ENCODE data around the gene MORN5. TPM values are rescaled to one million over a fixed set of nuclear protein-coding genes. Genes with fewer than 3 reads are reported as not detected.

Gene MORN5
- total and polyA plus RNA-seq, 9 of the 15 experiments (the other 6 are each of a cell fraction or from before 2014, with no cell fraction given) = not detected

DNA sequence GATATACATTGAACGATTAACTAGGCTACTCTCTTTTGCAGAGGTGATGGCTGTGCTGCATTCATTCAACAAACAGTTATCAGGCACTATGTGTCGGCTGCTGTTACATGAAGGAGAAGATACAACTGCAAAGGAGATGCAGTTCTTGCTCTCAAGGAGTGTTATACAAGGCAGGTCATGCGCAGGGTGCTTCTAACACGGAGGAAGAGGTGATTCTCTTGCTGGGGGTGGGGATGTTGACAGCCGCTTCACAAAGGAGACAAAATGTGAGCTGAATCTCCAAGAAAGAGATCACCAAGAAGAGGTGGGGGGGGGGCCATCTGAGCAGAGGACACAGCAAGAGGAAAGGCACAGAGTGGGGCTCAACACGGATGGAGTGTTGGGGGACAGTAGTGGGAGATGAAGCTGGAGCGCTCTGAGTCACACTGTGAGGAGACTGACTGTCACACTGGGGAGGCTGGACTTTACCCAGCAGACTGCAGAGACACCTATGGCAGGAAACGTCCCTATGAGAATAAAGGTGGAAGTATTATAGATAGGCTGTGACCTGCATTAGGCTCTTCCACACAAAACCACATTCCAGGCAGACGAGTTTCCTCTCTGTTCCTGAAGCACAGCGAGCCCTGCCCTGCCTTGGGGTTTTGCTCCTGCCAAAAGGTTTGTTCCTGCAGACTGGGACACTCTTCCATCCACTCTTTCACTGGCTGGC lies 21.0 kb upstream of the MORN5 start (continued):
- TF ChIP-seq, protein P1, sequence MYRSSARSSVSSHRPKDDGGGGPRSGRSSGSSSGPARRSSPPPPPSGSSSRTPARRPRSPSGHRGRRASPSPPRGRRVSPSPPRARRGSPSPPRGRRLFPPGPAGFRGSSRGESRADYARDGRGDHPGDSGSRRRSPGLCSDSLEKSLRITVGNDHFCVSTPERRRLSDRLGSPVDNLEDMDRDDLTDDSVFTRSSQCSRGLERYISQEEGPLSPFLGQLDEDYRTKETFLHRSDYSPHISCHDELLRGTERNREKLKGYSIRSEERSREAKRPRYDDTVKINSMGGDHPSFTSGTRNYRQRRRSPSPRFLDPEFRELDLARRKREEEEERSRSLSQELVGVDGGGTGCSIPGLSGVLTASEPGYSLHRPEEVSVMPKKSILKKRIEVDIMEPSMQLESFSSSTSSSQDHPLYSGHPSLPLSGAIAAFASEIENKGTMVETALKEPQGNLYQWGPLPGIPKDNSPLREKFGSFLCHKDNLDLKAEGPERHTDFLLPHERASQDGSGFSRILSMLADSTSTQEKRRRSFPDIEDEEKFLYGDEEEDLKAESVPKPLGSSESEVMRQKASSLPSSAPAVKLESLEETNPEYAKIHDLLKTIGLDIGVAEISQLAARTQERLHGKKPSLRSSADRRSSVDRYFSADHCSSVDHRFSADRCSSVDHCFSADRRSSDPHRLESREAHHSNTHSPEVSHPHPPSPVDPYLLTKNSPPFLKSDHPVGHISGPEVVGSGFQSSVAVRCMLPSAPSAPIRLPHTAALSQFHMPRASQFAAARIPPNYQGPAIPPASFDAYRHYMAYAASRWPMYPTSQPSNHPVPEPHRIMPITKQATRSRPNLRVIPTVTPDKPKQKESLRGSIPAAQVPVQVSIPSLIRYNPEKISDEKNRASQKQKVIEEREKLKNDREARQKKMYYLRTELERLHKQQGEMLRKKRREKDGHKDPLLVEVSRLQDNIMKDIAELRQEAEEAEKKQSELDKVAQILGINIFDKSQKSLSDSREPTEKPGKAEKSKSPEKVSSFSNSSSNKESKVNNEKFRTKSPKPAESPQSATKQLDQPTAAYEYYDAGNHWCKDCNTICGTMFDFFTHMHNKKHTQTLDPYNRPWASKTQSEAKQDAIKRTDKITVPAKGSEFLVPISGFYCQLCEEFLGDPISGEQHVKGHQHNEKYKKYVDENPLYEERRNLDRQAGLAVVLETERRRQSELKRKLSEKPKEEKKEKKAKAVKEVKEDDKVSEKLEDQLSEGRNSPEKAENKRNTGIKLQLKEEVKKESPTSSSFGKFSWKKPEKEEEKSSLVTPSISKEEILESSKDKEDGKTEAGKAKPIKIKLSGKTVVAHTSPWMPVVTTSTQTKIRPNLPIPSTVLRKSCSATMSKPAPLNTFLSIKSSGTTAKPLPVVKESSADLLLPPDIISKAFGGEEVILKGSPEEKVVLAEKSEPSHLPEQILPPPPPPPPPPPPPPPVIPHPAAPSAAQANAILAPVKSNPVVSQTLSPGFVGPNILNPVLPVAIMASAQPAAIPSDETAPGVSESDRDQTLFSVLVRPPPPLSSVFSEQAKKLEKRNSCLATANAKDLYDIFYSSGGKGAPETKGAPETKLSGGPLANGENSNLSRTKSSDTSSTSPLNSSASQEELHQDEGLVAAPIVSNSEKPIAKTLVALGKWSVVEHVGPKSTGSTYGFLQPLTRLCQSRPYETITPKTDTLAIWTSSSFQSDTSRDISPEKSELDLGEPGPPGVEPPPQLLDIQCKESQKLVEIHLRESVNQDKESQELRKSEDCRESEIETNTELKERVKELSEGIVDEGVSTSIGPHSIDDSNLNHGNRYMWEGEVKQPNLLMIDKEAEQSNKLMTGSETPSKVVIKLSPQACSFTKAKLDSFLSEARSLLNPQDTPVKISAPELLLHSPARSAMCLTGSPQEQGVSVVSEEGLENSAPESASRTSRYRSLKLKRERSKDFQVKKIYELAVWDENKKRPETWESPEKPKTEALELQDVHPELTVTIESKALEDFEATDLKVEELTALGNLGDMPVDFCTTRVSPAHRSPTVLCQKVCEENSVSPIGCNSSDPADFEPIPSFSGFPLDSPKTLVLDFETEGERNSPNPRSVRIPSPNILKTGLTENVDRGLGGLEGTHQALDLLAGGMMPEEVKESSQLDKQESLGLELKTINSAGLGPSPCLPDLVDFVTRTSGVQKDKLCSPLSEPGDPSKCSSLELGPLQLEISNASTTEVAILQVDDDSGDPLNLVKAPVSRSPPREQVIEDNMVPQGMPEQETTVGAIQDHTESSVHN (IDR thresholded peaks at IDR 0.05; ENCODE audit: borderline replicate concordance in 1 of 2, low read depth in 1 of 2) = no peak
- no peak for TF ChIP-seq CEBPG (CRISPR knock-in tag; IDR thresholded peaks at IDR 0.05)
- TF ChIP-seq CEBPG (tag; conservative IDR thresholded peaks at IDR 0.05 in 1 of 2, IDR thresholded peaks at IDR 0.05 in 1 of 2) = no peak
- TF ChIP-seq BCOR (IDR thresholded peaks at IDR 0.05) = no peak
- no peak for TF ChIP-seq KDM1A (IDR thresholded peaks at IDR 0.05)
- TF ChIP-seq, protein P2, sequence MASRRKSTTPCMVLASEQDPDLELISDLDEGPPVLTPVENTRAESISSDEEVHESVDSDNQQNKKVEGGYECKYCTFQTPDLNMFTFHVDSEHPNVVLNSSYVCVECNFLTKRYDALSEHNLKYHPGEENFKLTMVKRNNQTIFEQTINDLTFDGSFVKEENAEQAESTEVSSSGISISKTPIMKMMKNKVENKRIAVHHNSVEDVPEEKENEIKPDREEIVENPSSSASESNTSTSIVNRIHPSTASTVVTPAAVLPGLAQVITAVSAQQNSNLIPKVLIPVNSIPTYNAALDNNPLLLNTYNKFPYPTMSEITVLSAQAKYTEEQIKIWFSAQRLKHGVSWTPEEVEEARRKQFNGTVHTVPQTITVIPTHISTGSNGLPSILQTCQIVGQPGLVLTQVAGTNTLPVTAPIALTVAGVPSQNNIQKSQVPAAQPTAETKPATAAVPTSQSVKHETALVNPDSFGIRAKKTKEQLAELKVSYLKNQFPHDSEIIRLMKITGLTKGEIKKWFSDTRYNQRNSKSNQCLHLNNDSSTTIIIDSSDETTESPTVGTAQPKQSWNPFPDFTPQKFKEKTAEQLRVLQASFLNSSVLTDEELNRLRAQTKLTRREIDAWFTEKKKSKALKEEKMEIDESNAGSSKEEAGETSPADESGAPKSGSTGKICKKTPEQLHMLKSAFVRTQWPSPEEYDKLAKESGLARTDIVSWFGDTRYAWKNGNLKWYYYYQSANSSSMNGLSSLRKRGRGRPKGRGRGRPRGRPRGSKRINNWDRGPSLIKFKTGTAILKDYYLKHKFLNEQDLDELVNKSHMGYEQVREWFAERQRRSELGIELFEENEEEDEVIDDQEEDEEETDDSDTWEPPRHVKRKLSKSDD (conservative IDR thresholded peaks at IDR 0.05; ENCODE audit: low read length) = no peak
- TF ChIP-seq, protein P3, sequence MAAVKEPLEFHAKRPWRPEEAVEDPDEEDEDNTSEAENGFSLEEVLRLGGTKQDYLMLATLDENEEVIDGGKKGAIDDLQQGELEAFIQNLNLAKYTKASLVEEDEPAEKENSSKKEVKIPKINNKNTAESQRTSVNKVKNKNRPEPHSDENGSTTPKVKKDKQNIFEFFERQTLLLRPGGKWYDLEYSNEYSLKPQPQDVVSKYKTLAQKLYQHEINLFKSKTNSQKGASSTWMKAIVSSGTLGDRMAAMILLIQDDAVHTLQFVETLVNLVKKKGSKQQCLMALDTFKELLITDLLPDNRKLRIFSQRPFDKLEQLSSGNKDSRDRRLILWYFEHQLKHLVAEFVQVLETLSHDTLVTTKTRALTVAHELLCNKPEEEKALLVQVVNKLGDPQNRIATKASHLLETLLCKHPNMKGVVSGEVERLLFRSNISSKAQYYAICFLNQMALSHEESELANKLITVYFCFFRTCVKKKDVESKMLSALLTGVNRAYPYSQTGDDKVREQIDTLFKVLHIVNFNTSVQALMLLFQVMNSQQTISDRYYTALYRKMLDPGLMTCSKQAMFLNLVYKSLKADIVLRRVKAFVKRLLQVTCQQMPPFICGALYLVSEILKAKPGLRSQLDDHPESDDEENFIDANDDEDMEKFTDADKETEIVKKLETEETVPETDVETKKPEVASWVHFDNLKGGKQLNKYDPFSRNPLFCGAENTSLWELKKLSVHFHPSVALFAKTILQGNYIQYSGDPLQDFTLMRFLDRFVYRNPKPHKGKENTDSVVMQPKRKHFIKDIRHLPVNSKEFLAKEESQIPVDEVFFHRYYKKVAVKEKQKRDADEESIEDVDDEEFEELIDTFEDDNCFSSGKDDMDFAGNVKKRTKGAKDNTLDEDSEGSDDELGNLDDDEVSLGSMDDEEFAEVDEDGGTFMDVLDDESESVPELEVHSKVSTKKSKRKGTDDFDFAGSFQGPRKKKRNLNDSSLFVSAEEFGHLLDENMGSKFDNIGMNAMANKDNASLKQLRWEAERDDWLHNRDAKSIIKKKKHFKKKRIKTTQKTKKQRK (IDR thresholded peaks at IDR 0.05; ENCODE audit: borderline replicate concordance, low read depth, low read length) = no peak

Data from K562 (cell line).